ENCODE measurements around the gene NUSAP1. TPM values are rescaled to one million over a fixed set of nuclear protein-coding genes. Genes with fewer than 3 reads are reported as not detected.

The NUSAP1 gene
- total and polyA plus RNA-seq, 10 of the 15 experiments (the other 5 are each of a cell fraction or from before 2014, with no cell fraction given), result 158 to 315 (median 229) TPM

- TF ChIP-seq TCF12 (IDR thresholded peaks at IDR 0.05; ENCODE audit: low read depth, low read length) (no peak), MTA2 (IDR thresholded peaks at IDR 0.05; ENCODE audit: low read depth) (no peak)
These were observed 31.1 kb upstream of the NUSAP1 start (continued) for GRCh38 chr15:41301587-41301986.

- Histone ChIP-seq H3K27ac (ENCODE audit: control insufficient read depth, insufficient read depth) (no peak overlapping the region; the same call in 1 of the 2 replicates), H4K20me1 (ENCODE audit: control insufficient read depth, insufficient read depth) (no peaks in the 10 kb centered on the region), H3K9me3 (replicated peaks; ENCODE audit: control insufficient read depth, insufficient read depth, low read length) (no peaks in the 10 kb centered on the region), H2AFZ (ENCODE audit: control insufficient read depth, low read depth, low read length) (no peak overlapping the region), H3K4me3 (no peak overlapping the region), H3K79me2 (ENCODE audit: control insufficient read depth, insufficient read depth, low read length) (no peaks in the 10 kb centered on the region), H3K4me2 (ENCODE audit: control insufficient read depth, insufficient read depth) (no peak overlapping the region), H3K4me1 (ENCODE audit: control insufficient read depth, insufficient read depth, low read length) (peaks cover 10% of the 10 kb centered on the region), H3K27me3 (replicated peaks in 1 of 2; ENCODE audit: control insufficient read depth in 2 of 2, insufficient read depth in 2 of 2, low read length in 1 of 2) (no peaks in the 10 kb centered on the region), H3K36me3 (ENCODE audit: control insufficient read depth in 2 of 2, insufficient read depth in 2 of 2, low read length in 1 of 2) (peaks cover 2% of the 10 kb centered on the region in 2 experiments; a peak in 3 of 4 replicates), H3K9ac (ENCODE audit: control insufficient read depth, insufficient read depth, low read length) (no peak overlapping the region)
- TF ChIP-seq BRCA1 (IDR thresholded peaks at IDR 0.05; ENCODE audit: low read depth, low read length) (no peak), ZNF217 (IDR thresholded peaks at IDR 0.05) (0 out of 2 replicates have a peak, but pooled peaks have one; percentile 22), BCL11A (IDR thresholded peaks at IDR 0.05; ENCODE audit: low read depth, low read length) (no peak), ZBED1 (IDR thresholded peaks at IDR 0.05; ENCODE audit: borderline replicate concordance) (no peak), ZSCAN29 (IDR thresholded peaks at IDR 0.05) (no peak), PAX5 (IDR thresholded peaks at IDR 0.05; ENCODE audit: borderline replicate concordance, low read depth, low read length) (no peak), POU2F2 (IDR thresholded peaks at IDR 0.05; ENCODE audit: borderline replicate concordance, low read depth, low read length) (peak; percentile 54; the same call in 1 of the 3 replicates), STAT1 (conservative IDR thresholded peaks at IDR 0.05) (no peak), RUNX3 (IDR thresholded peaks at IDR 0.05; ENCODE audit: low read length) (peak; percentile 65), JUNB (IDR thresholded peaks at IDR 0.05) (peak; percentile 50)
- ChIA-PET SMC1A (ENCODE audit: uncharacterized antibody, unreplicated experiment) (interaction anchor here (0.5 to 1.9 kb wide), 6 partner anchors 12 to 129 kb away, joined by 3 to 6 read pairs (median 4); no protein-coding TSS in a partner anchor), POLR2A (interaction anchor here (0.8 to 1.2 kb wide), 4 partner anchors 10 to 28 kb away, joined by 3 to 4 read pairs (median 3); partner anchors contain the start of genes NUSAP1 and OIP5), RAD21 (ENCODE audit: unreplicated experiment) (interaction anchor here (1.2 kb wide), 1 partner anchor 13 kb away, joined by 3 read pairs; no protein-coding TSS in a partner anchor), CTCF (interaction anchor here (1.6 kb wide), 1 partner anchor 13 kb away, joined by 4 read pairs; no protein-coding TSS in a partner anchor)
- FAIRE-seq (no peak), ATAC-seq (peak; percentile 55; the same call in 2 of the 3 replicates), DNase-seq (ENCODE audit: low read depth, low spot score) (no peak)
- WGBS (ENCODE audit: insufficient coverage, insufficient replicate concordance, low lambda C conversion rate, missing lambda C conversion rate), result 45% methylated on average over 3 of the region's 3 CpGs
- intact Hi-C loops (cut with micrococcal nuclease; ENCODE audit: unreplicated experiment) (no loop called here), in situ Hi-C loops (cut with MboI) (no loop called here)
- TSS peak; percentile 13 for BruUV-seq (replicated peaks)
These were observed 28.4 kb upstream of the NUSAP1 start for GRCh38 chr15:41304149-41304770.

Data from GM12878 (cell line).